ENCODE measurements around the gene SHC4. TPM values are rescaled to one million over a fixed set of nuclear protein-coding genes. Genes with fewer than 3 reads are reported as not detected.
A peak's percentile ranks its signal among the peaks of the same experiment; 100 is the strongest.

SHC4 gene
- total and polyA plus RNA-seq, 2 of the 8 experiments (the other 6 are each of a cell fraction or from before 2014, with no cell fraction given): 0.15 to 0.30 TPM

- TF ChIP-seq SIX5 (IDR thresholded peaks at IDR 0.05; ENCODE audit: low read depth, low read length): no peak
- TF ChIP-seq ASH2L (IDR thresholded peaks at IDR 0.05; ENCODE audit: low read length): no peak
- 0 out of 4 replicates have a peak, but pooled peaks of 1 of the 2 experiments have one; percentile 32 for TF ChIP-seq SIN3A (conservative IDR thresholded peaks at IDR 0.05 in 1 of 2, IDR thresholded peaks at IDR 0.05 in 1 of 2; ENCODE audit: low read depth in 1 of 2, low read length in 2 of 2)
- no peak for TF ChIP-seq SP1 (IDR thresholded peaks at IDR 0.05; ENCODE audit: low read depth, low read length)
- TF ChIP-seq TEAD4 (IDR thresholded peaks at IDR 0.05; ENCODE audit: low read depth, low read length): 0 out of 2 replicates have a peak, but pooled peaks have one; percentile 43
- no peak for TF ChIP-seq KDM4A (IDR thresholded peaks at IDR 0.05; ENCODE audit: low read depth, low read length, severe bottlenecking)
- TF ChIP-seq TCF12 (IDR thresholded peaks at IDR 0.05; ENCODE audit: low read depth, low read length): peak; percentile 91; the same call in 1 of the 2 replicates
- no peak for TF ChIP-seq CBX5 (IDR thresholded peaks at IDR 0.05; ENCODE audit: low read depth, low read length)
- TF ChIP-seq FOSL1 (IDR thresholded peaks at IDR 0.05; ENCODE audit: insufficient read depth, low read depth, low read length): no peak
Observed at GRCh38 chr15:48798319-48798718, 165.4 kb downstream of the SHC4 start (continued).
